Activated CD8-positive, alpha-beta memory T cell treated with anti-CD3 and anti-CD28 coated beads, Interleukin-2, amount 50 U/mL, for 24 hours (primary cell): Measurements from ENCODE around the gene FAM81B.
"Not testable (repeated sequence)": the region's sequence is repeated elsewhere in the genome, so short reads cannot be mapped to it uniquely, and the experiment has no call there.

Source experiments
- DNase-seq: peaks from one replicate; pipeline ENCODE4 v3.0.0-alpha.2; 2020; ENCODE audit errors: extremely low read depth

Gene FAM81B

GRCh38 chr5:95390812-95391492, at the start of gene FAM81B:
Gene FAM81B, plus strand, starts transcription at chr5:95391366. Its CDS starts 24 bp downstream, at chr5:95391390.
- no peak for DNase-seq

GRCh38 chr5:95341444-95341843, 49.7 kb upstream of the FAM81B start:
- not testable (repeated sequence) for DNase-seq

- no peak for DNase-seq
These were observed 43.6 kb upstream of the FAM81B start for GRCh38 chr5:95347506-95348120.

- no peak for DNase-seq
These were observed 40.5 kb upstream of the FAM81B start for GRCh38 chr5:95350631-95351030.

GRCh38 chr5:95352691-95353090, 38.5 kb upstream of the FAM81B start:
- no peak for DNase-seq

- no peak for DNase-seq
These were observed 32.8 kb upstream of the FAM81B start for GRCh38 chr5:95358320-95358719.

GRCh38 chr5:95358848-95359247, 32.3 kb upstream of the FAM81B start:
- no peak for DNase-seq

- DNase-seq, result not testable (repeated sequence)
These were observed 30.5 kb upstream of the FAM81B start for GRCh38 chr5:95360667-95361066.

GRCh38 chr5:95365302-95366095, 25.7 kb upstream of the FAM81B start:
- no peak for DNase-seq

- DNase-seq, result no peak
These were observed 21.4 kb upstream of the FAM81B start for GRCh38 chr5:95369782-95370181.

GRCh38 chr5:95374061-95374460, 17.1 kb upstream of the FAM81B start:
- no peak for DNase-seq

- DNase-seq, result no peak
These were observed 15.6 kb upstream of the FAM81B start for GRCh38 chr5:95375591-95375990.

- no peak for DNase-seq
These were observed 12.0 kb upstream of the FAM81B start for GRCh38 chr5:95379133-95379532.

GRCh38 chr5:95380103-95380628, 11.0 kb upstream of the FAM81B start:
- DNase-seq, result no peak

- no peak for DNase-seq
These were observed 8.4 kb upstream of the FAM81B start for GRCh38 chr5:95382801-95383200.

GRCh38 chr5:95384485-95385213, 6.5 kb upstream of the FAM81B start:
- no peak for DNase-seq

GRCh38 chr5:95385334-95385733, 5.8 kb upstream of the FAM81B start:
- no peak for DNase-seq

GRCh38 chr5:95391965-95392364, 799 bp downstream of the FAM81B start:
- not testable (repeated sequence) for DNase-seq

GRCh38 chr5:95392593-95393182, 1.5 kb downstream of the FAM81B start:
- DNase-seq, result no peak

- no peak for DNase-seq
These were observed 2.1 kb downstream of the FAM81B start for GRCh38 chr5:95393279-95393678.

GRCh38 chr5:95398989-95399388, 7.8 kb downstream of the FAM81B start:
- no peak for DNase-seq
